ENCODE data around the gene P4HA2. TPM values are rescaled to one million over a fixed set of nuclear protein-coding genes. Genes with fewer than 3 reads are reported as not detected.

Gene P4HA2
- total and polyA plus RNA-seq, 9 of the 15 experiments (the other 6 are each of a cell fraction or from before 2014, with no cell fraction given): 9.6 to 50.0 (median 12.7) TPM

DNA sequence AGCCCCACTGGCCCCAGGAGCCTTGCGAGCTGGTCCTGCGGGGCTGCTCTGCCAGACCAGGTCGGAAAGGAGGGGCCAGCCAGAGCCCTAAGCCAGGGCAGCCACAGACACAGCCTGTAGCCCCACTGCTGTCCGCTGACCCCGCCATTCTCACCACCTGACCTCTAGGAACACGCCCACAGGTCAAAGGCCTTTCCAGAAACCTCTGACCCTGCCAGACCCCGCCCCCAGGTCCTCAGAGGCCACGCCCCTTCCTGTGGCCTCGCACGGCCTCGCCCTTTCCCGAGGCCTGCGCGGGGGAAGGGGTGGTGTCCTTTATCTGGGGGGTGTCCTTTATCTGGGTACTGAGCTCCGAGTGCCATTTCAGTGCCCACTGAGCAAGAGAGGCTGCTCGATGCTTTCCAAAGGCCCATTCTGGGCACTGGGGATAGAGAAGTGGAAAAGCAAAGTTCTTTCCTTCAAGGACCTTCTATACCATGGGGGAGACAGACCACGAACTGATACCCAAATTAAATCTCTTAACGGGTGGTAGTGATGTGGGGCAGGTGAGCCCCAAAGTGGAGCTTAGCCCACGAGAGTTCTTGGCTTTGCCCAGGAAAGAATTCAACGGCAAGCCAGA lies 46.5 kb downstream of the P4HA2 start:
- peak overlapping the region; percentile 82 for H3K27ac ChIP-seq (ENCODE audit: extremely low read depth, low read depth, low read length)
- no peaks in the 10 kb centered on the region for H3K9me3 ChIP-seq (replicated peaks; ENCODE audit: control insufficient read depth, insufficient read depth, low read depth, low read length)
- DNase-seq (ENCODE audit: extremely low read depth in 1 of 4, low spot score in 3 of 4) (peak; percentile 92 to 96 (median 94)), ATAC-seq (peak; percentile 84), FAIRE-seq (peak; percentile 73)
- no peaks in the 10 kb centered on the region for H3K9me1 ChIP-seq (ENCODE audit: control insufficient read depth, insufficient read depth, low read length)
- peak overlapping the region; percentile 98 for H2AFZ ChIP-seq (ENCODE audit: low read depth, low read length)
- intact Hi-C loops (cut with micrococcal nuclease): loop anchor here (2.0 to 10.0 kb wide), 5 partner anchors 56 to 320 kb away; no protein-coding TSS in a partner anchor
- CTCF ChIA-PET (ENCODE audit: low intra/inter-chr PET ratio): interaction anchor here (0.6 to 2.4 kb wide), 2 partner anchors 116 to 590 kb away, joined by 3 to 11 read pairs; no protein-coding TSS in a partner anchor
- H3K4me3 ChIP-seq: peak overlapping the region; percentile 56
- in situ Hi-C loops (cut with MboI): loop anchor here (10.0 kb wide), 1 partner anchor 314 kb away; the partner anchor contains the start of gene IRF1
- H4K20me1 ChIP-seq (replicated peaks; ENCODE audit: control insufficient read depth, insufficient read depth, low read length): no peaks in the 10 kb centered on the region
- H3K4me2 ChIP-seq (ENCODE audit: insufficient read depth, low read length): peak overlapping the region; percentile 87
- peak overlapping the region; percentile 73 to 91 for H3K9ac ChIP-seq (ENCODE audit: insufficient read depth in 1 of 2, low read depth in 2 of 2, low read length in 2 of 2)
- 12% methylated on average over 20 of the region's 20 CpGs for WGBS (ENCODE audit: insufficient coverage, low coverage, missing lambda C conversion rate)
- H3K4me1 ChIP-seq (replicated peaks in 1 of 2; ENCODE audit: control insufficient read depth in 2 of 2, insufficient read depth in 2 of 2, low read length in 2 of 2): peaks cover 16 to 37% of the 10 kb centered on the region in 2 experiments
- no TSS peak for BruUV-seq (replicated peaks)
- H3K79me2 ChIP-seq (ENCODE audit: control insufficient read depth, insufficient read depth, low read length): peaks cover 25% of the 10 kb centered on the region
- POLR2A ChIA-PET: interaction anchor here (0.9 to 2.2 kb wide), 3 partner anchors 9 to 69 kb away, joined by 3 to 9 read pairs (median 5); no protein-coding TSS in a partner anchor
- H3K36me3 ChIP-seq (ENCODE audit: control insufficient read depth, insufficient read depth, low read length): peaks cover 5% of the 10 kb centered on the region; the same call in 1 of the 3 replicates
- no peaks in the 10 kb centered on the region for H3K27me3 ChIP-seq (ENCODE audit: control insufficient read depth in 2 of 2, insufficient read depth in 2 of 2, low read length in 2 of 2)
- TF ChIP-seq XRCC4 (IDR thresholded peaks at IDR 0.05; ENCODE audit: extremely low read depth, insufficient read depth, insufficient read length) (no peak), ZNF41 (CRISPR knock-in tag; conservative IDR thresholded peaks at IDR 0.05) (no peak), MYC (IDR thresholded peaks at IDR 0.05; ENCODE audit: low read depth, low read length) (peak; percentile 51; the same call in 1 of the 2 replicates), MYC (CRISPR knock-in tag; IDR thresholded peaks at IDR 0.05; ENCODE audit: borderline replicate concordance, low read depth) (no peak), KLF10 (CRISPR knock-in tag; IDR thresholded peaks at IDR 0.05) (peak; percentile 26; the same call in 1 of the 2 replicates), AFF1 (IDR thresholded peaks at IDR 0.05; ENCODE audit: low read depth in 1 of 2, partially characterized antibody in 2 of 2) (peak in 1 of 2 experiments; percentile 93), GABPA (tag; conservative IDR thresholded peaks at IDR 0.05; ENCODE audit: low read depth) (peak; percentile 79), ZBTB1 (CRISPR knock-in tag; IDR thresholded peaks at IDR 0.05; ENCODE audit: borderline replicate concordance, low read depth) (no peak), NFRKB (IDR thresholded peaks at IDR 0.05; ENCODE audit: low read depth) (no peak), TCF3 (CRISPR knock-in tag; IDR thresholded peaks at IDR 0.05) (no peak), RCOR1 (IDR thresholded peaks at IDR 0.05; ENCODE audit: borderline replicate concordance in 1 of 2, low read depth in 2 of 2, low read length in 2 of 2) (peak in 1 of 2 experiments; percentile 29; a peak in 1 of 4 replicates), NFIC (IDR thresholded peaks at IDR 0.05) (peak; percentile 93), NCOR1 (IDR thresholded peaks at IDR 0.05) (0 out of 2 replicates have a peak, but pooled peaks have one; percentile 22), ZNF79 (CRISPR knock-in tag; IDR thresholded peaks at IDR 0.05; ENCODE audit: low read depth) (no peak), NR2C2 (CRISPR knock-in tag; IDR thresholded peaks at IDR 0.05) (peak; percentile 97), NR2C2 (tag; IDR thresholded peaks at IDR 0.05) (peak; percentile 100), YY1 (IDR thresholded peaks at IDR 0.05; ENCODE audit: borderline replicate concordance in 1 of 3, control insufficient read depth in 1 of 3, extremely low read depth in 1 of 3, insufficient read depth in 3 of 3, insufficient read length in 1 of 3, insufficient replicate concordance in 2 of 3, low read depth in 1 of 3, low read length in 2 of 3) (peak; percentile 40 to 85 (median 69))

All from K562 (cell line).